IPS DF 19.7 (cell line): ENCODE measurements around the gene GLRA2.
"Not testable (repeated sequence)": the region's sequence is repeated elsewhere in the genome, so short reads cannot be mapped to it uniquely, and the experiment has no call there.

Experiments
- DNase-seq: peaks from one replicate; pipeline ENCODE4 v3.0.0-alpha.2; 2013; ENCODE audit warnings: low read depth, low spot score

The GLRA2 gene

GRCh38 chrX:14590693-14591424 lies 61.5 kb downstream of the GLRA2 start:
- DNase-seq, result no peak

DNA sequence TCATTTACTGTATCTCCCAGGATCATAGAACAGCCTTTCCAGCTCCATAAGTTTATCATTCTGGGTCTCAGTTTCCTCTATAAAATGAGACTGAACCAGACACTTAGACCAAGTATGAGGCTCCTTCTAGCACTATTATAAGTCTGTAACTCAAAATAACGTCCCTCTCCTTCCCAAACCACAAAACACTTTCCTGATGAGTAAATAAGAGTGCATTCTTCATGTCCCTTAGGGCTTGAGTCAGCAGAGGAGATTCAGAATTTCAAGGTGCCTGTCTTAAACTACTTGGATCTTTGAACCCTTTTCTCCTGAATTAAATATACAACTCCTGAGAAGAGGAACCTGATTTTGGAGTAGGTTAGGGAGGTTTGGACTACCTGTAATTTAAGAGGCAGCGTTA lies 62.6 kb downstream of the GLRA2 start:
- DNase-seq, result no peak

DNA sequence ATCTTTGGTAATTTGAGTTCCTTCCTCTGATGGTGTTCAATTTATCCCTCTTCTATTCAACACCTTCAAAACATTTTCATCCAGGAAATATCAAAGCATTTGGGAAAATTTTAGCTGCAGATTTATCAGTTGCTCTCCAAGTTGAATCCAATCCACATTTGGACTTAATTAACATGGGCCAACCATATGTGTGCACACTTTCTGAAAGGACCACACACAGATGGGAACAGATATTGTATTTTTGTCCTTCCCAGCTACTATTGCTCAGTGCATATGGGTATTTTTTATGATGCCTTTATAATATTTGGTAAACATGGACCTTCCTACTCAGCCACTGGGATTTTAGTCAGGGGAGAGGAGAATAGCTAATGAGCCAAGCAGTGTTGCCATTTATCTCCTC lies 65.2 kb downstream of the GLRA2 start:
- no peak for DNase-seq

- DNase-seq, result peak; percentile 28
These were observed 69.0 kb downstream of the GLRA2 start for GRCh38 chrX:14598330-14598729.

DNA sequence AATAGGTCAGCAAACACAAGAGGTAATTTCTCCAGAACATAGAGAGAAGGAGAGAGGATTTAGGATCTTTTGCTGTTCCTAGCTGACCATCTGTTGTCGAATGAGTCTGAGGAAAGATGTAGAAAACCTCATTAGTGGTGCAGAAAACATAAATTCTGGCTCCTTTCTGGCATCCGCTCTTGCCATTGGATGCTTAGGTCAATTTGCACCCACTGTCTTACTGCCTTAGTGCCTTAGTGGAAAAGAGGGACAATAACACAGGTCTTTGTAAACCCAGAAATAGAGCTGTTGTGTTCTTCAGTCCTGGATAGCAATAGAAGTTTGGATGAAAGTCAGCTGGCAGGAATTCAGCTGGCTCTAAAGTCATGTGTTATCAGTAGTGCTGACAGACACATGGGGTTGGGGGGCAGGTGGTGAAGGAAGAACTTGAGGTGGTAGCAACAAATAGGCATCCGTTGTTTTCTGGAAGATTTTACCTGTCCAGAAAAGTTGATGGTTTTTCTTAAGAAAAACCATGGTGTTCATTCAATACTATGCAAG lies 78.2 kb downstream of the GLRA2 start:
- DNase-seq, result no peak

DNA sequence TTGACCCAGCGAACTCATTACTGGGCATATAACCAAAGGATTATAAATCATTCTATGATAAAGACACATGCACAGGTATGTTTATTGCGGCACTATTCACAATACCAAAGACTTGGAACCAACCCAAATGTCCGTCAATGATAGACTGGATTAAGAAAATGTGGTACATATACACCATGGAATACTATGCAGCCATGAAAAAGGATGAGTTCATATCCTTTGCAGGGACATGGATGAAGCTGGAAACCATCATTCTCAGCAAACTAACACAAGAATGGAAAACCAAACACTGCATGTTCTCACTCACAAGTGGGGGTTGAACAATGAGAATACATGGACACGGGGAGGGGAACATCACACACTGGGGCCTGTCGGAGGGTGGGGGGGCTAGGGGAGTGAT lies 83.1 kb downstream of the GLRA2 start:
- not testable (repeated sequence) for DNase-seq

DNA sequence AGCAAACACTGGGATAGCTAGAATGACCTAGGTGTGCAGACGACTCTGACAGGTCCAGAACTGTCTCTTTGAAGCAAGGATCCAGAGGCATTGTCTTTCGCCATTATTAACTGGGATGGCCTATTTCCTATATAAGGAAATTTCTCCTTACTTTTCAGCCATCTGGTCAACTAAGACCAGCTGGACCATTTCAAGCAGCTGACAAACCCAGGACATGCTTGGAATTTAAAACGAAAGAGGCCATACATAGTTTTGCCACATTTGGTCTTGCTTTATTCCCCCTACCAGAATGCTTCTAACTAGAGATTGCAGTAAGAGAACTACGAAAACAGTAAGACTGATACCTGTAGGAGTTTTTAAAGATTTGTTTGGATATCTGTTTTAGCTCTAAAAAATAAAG lies 87.0 kb downstream of the GLRA2 start:
- DNase-seq, result no peak

DNA sequence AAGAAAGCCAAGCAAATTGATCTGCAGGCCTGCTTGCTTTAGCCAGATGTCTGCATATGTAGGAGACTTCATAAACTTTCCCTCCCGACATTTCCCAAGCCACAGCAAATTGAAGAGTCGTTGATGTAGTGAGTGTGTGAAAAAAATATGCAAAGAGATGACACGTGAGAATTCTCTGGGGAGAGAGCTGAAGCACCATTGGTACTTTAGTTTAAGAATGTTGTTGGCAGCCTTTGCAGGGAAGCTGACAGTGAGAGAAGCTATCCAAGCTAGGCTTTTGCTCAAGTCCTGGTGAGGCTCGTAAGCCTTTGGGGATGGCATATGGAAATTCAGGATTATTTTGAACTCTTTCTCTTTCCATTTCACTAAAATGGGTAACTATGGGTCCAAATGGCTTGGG lies 87.5 kb downstream of the GLRA2 start:
- DNase-seq, result no peak

DNA sequence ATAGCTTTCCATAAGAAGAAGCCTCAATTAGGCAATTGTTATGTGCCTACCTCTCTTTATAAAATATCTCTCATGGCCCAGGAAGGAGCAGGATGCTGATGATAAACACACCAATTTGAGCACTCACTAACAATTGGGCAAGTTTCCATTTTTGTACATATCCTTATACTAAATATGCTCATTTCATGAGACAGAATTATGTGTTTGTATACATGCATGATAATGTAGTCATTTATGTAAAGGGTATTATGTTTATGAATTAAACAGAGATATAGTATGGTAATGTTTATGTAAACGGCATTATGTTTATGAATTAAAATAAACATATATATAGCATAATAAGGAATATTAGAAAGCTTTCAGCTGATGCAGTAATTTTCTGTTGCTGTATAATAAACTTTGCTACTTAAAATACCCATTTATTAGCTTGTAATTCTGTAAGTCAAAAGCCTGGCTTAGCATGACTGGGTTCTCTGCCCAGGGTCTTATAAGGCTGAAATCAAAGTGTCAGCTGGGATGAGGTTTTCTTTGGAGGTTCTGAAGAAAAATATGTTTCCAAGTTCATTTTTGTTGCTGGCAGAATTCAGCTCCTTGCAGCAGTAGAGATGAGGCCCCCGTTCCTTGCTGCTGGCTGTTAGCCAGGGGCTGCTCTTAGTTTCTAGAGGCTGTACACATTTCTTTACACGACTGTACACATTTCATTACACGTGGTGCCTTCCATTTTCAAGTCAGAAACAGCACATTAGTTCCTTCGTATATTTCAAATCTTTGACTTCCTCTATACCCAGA lies 89.0 kb downstream of the GLRA2 start:
- no peak for DNase-seq

DNA sequence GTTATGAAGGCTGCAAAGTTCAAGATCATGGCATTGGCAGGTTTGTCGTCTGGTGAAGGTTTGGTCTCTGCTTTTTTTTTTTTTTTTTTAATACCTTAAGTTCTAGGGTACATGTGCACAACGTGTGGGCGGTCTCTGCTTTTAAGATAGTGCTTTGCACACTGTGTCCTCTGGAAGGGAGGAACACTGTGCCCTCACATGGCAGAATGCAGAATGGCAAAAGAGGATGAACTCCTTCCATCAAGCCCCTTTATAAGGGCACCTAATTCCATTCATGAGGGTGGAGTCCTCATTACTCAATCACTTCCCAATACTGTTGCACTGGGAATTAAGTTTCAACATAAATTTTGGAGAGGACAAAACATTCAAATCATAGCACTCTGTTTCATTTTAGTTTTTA lies 101.4 kb downstream of the GLRA2 start:
- no peak for DNase-seq

GRCh38 chrX:14641681-14642655 lies 112.6 kb downstream of the GLRA2 start:
- no peak for DNase-seq

DNA sequence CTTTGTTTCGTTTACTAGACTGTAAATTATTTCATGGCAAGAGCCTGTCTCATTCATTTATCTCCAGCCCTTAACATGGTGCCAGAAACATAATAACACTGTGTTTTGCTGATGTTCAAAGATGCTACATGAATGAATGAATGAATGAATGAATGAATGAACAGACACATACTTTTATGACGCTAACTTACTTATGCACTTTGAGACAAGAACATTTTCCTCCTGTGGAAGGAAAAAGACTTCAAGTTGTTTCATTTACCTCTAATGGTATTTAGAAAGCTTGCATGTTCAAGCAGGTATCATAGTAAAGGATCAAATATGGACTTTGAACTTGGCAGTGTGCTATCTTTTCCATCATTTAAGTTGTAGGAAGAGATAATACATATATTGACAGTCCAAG lies 131.6 kb downstream of the GLRA2 start:
- DNase-seq, result no peak

DNA sequence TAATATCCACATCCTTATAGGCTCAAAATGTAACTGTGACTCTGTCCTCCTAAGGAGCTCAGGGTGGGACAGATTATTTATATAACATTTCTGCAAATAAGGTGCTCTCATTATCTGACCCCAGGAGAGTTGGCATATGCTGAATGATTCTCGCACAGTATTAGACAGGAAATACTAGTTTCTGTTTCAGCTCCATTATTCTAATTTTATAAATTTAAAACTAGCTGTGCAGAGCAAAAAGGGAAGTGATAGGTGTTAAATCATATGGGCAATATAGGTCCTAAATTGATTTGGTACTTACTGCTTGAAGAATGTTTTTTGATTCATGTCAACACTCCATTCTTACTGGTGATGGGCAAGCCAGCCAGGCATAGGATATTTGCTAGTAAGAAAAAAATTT lies 141.5 kb downstream of the GLRA2 start:
- DNase-seq, result no peak

GRCh38 chrX:14672611-14673172 lies 143.4 kb downstream of the GLRA2 start:
- DNase-seq, result no peak

GRCh38 chrX:14673236-14673635 lies 143.9 kb downstream of the GLRA2 start:
- no peak for DNase-seq

GRCh38 chrX:14673764-14674163 lies 144.4 kb downstream of the GLRA2 start:
- no peak for DNase-seq

DNA sequence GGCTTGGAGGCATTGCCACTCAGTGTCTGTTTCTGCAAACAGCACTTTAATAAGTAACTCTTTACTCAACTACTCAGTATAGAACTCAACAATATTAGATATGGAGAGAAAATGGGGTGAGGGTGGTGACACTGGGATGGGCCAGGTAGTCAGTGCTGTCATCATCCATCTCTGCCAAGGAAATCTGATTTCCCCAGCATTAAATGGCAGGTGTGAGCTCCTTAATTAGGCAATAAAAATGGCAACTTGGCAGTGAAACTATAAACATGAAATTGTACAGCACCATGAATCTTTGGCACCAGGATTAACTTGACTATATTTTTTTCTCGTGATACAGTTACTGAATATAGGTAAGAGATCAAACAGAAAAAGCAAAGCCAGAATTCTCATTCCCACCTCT lies 146.2 kb downstream of the GLRA2 start:
- no peak for DNase-seq

- DNase-seq, result no peak
These were observed 147.1 kb downstream of the GLRA2 start for GRCh38 chrX:14676431-14676830.

- DNase-seq, result not testable (repeated sequence)
These were observed 159.0 kb downstream of the GLRA2 start for GRCh38 chrX:14688331-14688730.

DNA sequence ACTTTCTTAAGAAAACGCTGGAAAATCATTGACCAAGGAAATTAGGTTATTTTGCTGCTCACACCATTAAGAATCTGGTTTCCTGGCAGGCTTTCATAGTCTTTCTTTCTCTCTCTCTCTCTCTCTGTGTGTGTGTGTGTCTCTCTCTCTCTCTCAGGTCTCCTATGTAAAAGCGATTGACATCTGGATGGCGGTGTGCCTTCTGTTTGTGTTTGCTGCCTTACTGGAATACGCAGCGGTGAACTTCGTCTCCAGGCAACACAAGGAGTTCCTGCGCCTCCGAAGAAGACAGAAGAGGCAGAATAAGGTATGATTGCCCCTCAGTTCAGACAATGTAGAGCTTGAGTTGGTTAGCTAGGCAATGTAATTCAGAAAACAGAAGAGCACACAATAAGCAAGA lies 161.2 kb downstream of the GLRA2 start:
- DNase-seq, result no peak

DNA sequence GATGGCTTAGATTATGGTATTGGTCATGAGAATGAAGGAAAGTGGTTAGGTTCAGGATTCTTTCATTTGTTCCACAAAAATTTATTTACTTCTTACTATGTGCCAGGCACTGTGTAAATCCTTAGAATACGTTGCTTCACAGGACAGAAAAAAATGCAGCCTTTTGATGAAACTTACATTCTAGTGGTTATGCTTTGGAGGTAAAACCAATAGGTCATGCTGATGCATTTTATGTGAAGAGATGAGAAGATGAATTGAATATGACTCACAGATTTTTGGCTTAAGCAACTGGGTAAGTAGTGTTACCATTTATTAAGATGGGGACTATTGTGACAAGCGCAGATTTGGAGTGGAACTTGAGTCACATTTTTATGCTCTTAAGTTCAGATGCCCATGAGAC lies 165.3 kb downstream of the GLRA2 start:
- DNase-seq, result no peak
